ENCODE data around the gene FKBP4. TPM values are rescaled to one million over a fixed set of nuclear protein-coding genes. Genes with fewer than 3 reads are reported as not detected.

Gene FKBP4
- total and polyA plus RNA-seq, 2 of the 8 experiments (the other 6 are each of a cell fraction or from before 2014, with no cell fraction given) = 72.6 to 243 TPM

GRCh38 chr12:2800046-2800570 lies 5.3 kb downstream of the FKBP4 start (continued):
- TF ChIP-seq CHD7 (IDR thresholded peaks at IDR 0.05; ENCODE audit: insufficient replicate concordance, low read length) (no peak), EZH2 (IDR thresholded peaks at IDR 0.05; ENCODE audit: low read depth, low read length, severe bottlenecking) (no peak), GABPA (IDR thresholded peaks at IDR 0.05; ENCODE audit: borderline replicate concordance, insufficient read depth, low read length) (no peak), CHD2 (IDR thresholded peaks at IDR 0.05; ENCODE audit: low read length) (no peak), KDM1A (IDR thresholded peaks at IDR 0.05; ENCODE audit: borderline replicate concordance, low read length) (no peak), SIN3A (conservative IDR thresholded peaks at IDR 0.05 in 1 of 2, IDR thresholded peaks at IDR 0.05 in 1 of 2; ENCODE audit: low read depth in 1 of 2, low read length in 2 of 2) (no peak), POLR2AphosphoS5 (IDR thresholded peaks at IDR 0.05; ENCODE audit: low read depth, low read length) (no peak), BCL11A (IDR thresholded peaks at IDR 0.05; ENCODE audit: low read depth in 2 of 2, low read length in 2 of 2) (no peak), SRF (IDR thresholded peaks at IDR 0.05; ENCODE audit: low read depth, low read length) (no peak), JUN (IDR thresholded peaks at IDR 0.05; ENCODE audit: low read depth, low read length) (no peak), ASH2L (IDR thresholded peaks at IDR 0.05; ENCODE audit: low read length) (no peak)
